LNCAP (cell line): ENCODE data around the gene ZNF670.

Experiments
- CTCF ChIP-seq: fragments of 450-650 bp; IDR thresholded peaks from 2 replicates; pipeline ENCODE4 v1.5.1; 2017; ENCODE audit warnings: mild to moderate bottlenecking

Gene ZNF670

DNA sequence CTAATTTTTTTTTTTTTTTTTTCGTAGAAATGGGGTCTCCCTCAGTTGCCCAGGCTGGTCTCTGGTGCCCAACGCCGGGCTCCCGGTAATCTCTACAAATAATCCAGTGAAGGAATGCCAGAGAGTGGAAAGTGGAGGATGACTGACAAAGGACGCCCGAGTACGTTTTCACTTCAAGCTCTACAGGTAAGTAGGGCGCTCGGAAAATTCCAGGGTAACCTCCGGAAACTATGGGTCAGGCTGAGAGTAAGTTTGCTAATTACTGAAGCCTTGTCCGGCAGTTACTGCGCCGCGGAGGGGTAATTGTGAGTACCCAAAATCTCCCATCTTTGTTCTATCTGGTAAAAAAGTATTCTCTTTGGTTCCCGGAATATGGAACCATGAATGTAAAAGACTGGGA is 27.4 kb upstream of the ZNF670 start:
- no peak for TF ChIP-seq CTCF

- TF ChIP-seq CTCF: no peak
Measured at GRCh38 chr1:247104965-247105364, 26.4 kb upstream of the ZNF670 start.

GRCh38 chr1:247103859-247104591 is 25.4 kb upstream of the ZNF670 start, which contains the start of gene ZNF669:
Gene ZNF669 (minus strand): TSS chr1:247104356. CDS start chr1:247104199, 157 bp downstream.
- TF ChIP-seq CTCF: no peak

- no peak for TF ChIP-seq CTCF
Measured at GRCh38 chr1:247102381-247102780, 23.8 kb upstream of the ZNF670 start.

- no peak for TF ChIP-seq CTCF
Measured at GRCh38 chr1:247100676-247101279, 22.2 kb upstream of the ZNF670 start.

DNA sequence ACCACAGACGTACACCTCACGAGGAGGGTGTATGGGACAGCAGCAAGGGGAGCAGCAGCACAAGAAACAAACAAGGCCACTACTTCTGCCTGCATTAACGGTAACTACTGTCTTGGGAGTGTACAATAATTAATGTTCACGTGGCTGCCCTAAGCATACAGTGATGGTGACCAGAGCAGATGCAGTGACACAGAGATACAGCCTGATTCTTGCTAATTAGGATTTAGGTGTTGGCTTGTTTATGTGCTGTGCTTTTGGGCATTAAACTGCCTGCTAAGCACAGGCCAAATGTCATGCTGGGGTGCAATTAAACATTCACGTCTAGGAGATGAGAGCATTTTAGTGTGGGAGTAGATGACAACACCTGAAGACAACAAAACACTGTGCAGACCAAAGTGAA is 18.3 kb upstream of the ZNF670 start:
- TF ChIP-seq CTCF: no peak

- TF ChIP-seq CTCF: no peak
Measured at GRCh38 chr1:247096544-247096943, 17.9 kb upstream of the ZNF670 start.
